DLD1 (cell line): Measurements from ENCODE around the gene P2RY13.

Source experiments
- in situ Hi-C: cut with HindIII; loops from 2 replicates; pipeline ENCODE4 v1.10.0; 2017; ENCODE audit warnings: low sequenced_read_pairs

P2RY13 gene

DNA sequence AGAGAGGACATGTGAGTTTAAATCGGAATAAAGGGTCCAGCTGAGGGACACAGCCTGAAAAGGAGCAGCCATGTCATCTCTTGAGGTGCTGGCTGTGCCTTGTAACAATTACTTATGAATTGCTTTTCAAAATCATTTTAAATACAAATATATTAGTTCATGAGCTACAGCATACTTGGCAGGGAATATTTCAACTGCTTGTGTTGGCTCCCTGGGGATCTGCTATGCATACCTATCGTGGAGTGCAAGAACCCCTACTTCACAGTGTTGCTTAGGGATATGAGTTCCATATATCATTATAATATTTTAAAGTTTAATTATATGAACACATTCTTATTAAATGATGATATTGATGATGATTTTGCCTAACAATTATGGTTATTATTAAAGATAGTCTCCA lies 31.9 kb downstream of the P2RY13 start:
- in situ Hi-C loops: no loop called here

DNA sequence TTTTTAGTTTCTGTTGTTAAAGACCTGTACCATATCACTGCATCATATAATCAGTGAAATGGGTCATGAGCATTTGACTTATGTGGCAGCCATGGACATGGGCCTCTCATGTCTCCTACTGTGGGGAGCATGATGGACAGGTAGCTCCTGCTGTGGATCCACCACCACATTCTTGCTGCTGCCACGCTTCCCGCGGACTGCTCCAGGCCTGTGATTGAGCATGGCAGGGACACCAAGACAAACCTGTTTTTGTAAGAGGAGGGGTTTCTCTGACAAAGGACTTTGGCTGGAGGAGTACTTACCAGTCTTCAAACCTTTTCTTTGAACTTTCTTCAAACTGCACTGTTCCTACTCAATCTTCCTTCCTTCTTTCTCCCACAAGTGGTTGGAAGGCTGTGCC lies 33.1 kb downstream of the P2RY13 start:
- in situ Hi-C loops: no loop called here

DNA sequence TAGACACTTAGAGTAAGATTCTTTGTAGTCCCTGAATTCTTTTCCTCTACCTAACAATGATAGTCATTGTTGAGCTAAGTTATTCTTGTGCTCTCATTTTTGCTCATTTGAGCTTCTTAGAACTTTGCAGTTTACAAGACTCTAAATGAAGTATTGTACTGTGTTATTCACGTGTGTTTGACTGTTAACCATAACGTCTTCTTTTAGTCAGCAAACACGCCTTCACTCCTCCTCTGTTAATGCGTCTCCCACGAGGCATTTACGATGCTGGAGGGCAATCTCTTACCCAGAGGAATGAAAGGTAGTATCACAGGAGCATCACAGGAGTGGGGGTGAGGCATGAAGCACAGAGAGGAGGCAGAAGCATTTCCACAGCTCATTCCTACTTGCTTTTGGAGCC lies 36.2 kb downstream of the P2RY13 start:
- in situ Hi-C loops: no loop called here

- in situ Hi-C loops: no loop called here
Observed at GRCh38 chr3:151290673-151291072, 38.7 kb downstream of the P2RY13 start.

- in situ Hi-C loops: no loop called here
Observed at GRCh38 chr3:151289445-151289844, 39.9 kb downstream of the P2RY13 start.

GRCh38 chr3:151285940-151286339 lies 43.4 kb downstream of the P2RY13 start:
- in situ Hi-C loops: no loop called here

DNA sequence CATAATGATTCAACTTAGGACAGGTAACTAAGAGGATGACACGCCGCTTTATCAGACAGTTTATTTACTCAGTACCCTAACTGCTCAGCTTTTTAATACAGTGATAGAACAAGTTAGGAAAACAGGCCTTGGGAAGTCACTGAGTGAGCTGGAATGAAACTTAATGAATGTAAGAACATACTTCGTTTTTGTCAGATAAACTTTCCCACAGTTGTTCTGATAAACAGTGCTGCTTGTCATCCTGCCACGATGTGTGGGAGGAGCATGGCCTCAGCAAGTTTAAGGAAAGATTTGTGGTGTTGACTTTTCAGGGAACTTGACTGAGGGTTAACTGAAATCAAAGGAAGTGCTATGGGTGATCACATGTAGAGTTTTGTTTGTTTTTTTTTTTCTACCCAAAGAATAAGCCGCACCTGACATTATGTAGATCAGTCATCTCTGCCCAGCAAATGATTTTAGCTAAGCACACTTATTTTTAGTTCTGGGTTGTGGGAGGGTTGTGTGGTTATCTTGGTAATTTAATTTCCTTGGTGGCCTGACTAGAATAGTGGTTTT lies 45.4 kb downstream of the P2RY13 start:
- in situ Hi-C loops: no loop called here

- in situ Hi-C loops: no loop called here
Observed at GRCh38 chr3:151283387-151283786, 46.0 kb downstream of the P2RY13 start.

GRCh38 chr3:151282921-151283320 lies 46.4 kb downstream of the P2RY13 start:
- in situ Hi-C loops: no loop called here

DNA sequence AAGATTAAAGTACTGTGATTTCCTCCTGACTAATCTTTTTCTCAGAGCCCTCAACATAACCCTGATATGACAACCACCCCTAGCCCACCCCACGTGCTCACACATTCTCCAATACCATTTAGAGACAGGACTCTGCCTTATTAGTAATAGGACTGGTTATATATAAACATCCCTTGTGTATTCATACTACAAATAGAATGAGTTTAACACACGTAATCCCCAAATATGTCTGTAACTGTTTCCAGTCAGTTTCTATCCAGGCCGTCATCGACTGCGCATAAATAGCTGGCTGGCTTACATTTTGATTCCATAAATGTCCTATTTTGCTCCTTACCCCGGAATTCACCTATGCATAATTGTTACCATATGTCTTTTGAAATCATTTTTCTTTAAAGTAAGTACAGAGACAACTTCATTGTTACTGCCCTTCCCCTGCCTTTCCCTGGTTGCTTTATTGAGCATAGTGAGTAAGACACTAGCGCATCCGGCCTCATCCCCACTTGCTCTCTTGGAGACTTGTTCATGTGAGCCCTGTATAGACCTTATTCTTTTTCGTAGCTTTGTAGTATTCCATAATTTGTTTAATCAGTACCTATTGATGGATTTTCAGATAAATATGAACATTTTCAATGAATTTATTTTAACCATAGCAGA lies 47.6 kb downstream of the P2RY13 start:
- in situ Hi-C loops: no loop called here

- in situ Hi-C loops: no loop called here
Observed at GRCh38 chr3:151278230-151278629, 51.1 kb downstream of the P2RY13 start, which contains the start of gene P2RY14. Gene P2RY14, minus strand, starts transcription at chr3:151278542. Its CDS starts 64,226 bp downstream, at chr3:151214316.

- in situ Hi-C loops: no loop called here
Observed at GRCh38 chr3:151276687-151277042, 52.7 kb downstream of the P2RY13 start.
